HG03159 (cell line): ENCODE measurements around the gene LRIG2.

Experiments used
- ATAC-seq: cut with Tn5 transposase; IDR thresholded peaks from one replicate; pipeline ENCODE4 v1.9.1; 2021; ENCODE audit warnings: mild to moderate bottlenecking, moderate library complexity; ENCODE audit not compliant: unreplicated experiment

LRIG2 gene

DNA sequence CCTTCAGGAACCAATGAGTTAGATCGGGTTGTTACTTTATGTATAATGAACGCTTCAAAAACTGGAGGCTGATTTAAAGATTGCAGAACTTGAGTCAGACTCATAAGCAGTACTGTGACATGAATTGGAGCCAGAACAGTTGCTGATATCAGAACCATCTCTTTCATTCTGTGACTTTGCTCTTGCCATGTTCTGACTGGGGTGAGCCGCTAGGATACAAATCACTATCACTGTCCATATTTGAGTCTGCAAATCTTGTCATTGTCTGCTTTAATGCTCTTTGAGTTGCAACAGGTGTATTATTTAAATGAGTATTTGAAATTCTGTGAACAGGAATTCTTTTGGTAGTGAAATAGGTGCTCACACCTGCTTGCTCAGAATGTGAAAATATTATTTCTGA, 52.5 kb downstream of the LRIG2 start:
- no peak for ATAC-seq

DNA sequence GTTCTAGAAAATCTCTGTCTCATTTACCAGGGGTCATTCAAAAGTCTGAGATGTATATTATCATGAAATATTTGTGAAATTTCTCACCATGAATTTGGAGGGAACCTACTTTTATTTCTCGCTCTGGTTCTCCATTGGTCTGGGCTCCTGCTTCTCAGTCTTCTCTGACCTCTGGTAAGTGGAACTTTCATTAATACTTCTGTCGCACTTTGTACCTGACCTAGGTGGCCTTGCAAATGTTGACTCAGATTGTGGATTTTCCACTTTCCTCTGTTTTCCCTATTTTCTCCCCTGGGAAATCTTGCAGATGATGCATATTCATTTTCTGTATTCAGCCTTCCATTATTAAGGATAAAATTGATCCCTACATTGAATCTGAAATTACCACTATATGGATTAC, 53.2 kb downstream of the LRIG2 start:
- ATAC-seq = no peak

DNA sequence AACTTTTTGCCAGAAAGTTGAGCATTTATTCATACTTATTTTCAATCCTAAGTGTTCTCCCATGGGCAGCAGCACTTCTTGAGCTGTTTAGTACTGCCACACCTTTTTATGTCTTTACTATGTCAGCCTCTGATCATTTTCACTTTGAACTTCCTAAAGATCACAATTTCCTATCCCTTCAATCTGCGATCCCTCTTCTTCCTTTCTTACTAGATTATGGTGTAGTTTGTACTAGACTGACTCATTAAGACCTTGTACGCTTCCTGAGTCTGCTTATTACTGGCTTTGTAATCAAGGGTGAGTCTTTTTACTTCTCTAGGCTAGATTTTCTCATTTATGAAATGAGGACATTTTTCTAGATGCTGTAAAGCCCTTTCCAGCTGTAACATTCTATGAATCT, 55.1 kb downstream of the LRIG2 start:
- no peak for ATAC-seq

DNA sequence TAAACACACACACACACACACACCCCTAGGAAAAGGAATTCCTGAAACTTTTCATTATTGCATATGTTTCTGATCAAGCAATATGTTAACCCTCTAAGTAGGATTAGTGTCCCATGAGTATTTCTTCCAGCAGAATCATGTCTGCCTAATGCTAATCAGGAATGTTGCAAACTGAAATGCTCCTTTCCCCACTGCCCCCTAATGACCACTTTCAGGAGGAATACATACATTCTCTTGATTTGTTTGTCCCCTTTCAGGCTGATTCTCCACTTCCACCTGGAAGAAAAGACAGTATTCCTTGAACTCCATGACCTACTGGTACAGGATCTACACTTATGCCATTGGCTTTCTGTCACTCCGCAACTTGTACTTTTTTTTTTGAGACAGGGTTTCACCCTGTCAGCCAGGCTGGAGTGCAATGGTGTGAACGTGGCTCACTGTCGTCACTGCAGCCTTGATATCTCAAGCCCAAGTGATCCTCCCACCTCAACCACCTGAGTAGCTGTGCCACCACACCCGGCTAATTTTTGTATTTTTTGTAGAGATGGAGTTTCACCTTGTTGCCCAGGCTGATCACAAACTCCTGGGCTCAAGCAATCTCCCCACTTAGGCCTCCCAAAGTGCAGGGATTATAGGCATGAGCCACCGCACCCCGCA, 56.7 kb downstream of the LRIG2 start:
- no peak for ATAC-seq

DNA sequence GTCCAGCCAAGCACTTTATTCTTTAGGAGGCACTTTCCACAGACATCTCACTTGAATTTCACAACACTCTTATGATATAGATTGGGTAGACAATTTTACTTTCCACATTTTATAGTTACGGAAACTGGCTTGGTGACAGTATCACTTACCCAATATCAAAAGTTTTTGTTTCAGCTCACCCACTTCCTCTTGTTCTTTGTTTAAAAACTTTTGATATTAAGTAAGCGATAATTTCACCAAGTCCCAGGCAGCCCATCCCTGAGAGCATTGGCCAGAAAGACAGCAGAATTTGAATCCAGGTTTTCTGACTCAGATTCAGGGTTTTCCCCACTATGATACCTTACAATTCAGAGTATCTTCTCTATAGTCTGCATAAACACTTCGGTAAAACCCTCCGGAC, 60.0 kb downstream of the LRIG2 start:
- ATAC-seq = no peak

DNA sequence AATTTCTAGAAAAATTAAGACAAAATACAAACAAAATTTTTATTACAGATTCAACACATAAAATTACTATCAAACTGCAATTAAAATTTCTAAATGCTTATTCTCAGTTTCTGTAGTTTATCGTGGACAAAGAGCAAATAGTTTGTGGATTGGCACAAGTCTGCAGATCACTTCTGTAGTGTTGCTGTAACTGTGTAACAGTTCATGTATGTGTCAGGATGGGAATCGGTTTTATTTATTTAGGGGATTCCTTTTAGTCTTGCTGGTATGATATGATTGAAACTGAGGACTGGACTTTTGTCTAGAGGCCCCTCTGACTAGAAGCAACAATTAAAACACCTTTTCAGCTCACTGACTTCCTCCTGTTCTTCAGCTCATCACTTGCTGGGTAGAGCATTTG, 60.8 kb downstream of the LRIG2 start:
- ATAC-seq = no peak

DNA sequence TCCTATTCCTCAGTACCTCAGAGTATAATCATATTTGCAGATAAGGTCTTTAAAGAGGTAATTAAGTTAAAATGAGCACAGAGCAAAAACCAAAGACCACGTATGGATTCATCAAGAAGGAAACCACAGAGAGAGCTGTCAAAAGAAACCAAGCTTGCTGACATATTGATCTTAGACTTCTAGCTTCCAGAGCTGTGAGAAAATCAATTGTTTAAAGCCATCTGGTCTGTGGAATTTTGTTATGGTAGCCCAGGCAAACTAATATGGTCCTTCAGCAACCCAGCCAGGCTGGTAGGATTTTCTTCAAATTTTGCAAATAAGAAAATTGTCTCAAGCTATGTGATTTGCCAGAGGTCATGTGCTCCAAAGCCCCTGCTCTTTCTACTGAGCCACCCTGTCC, 62.5 kb downstream of the LRIG2 start:
- no peak for ATAC-seq

DNA sequence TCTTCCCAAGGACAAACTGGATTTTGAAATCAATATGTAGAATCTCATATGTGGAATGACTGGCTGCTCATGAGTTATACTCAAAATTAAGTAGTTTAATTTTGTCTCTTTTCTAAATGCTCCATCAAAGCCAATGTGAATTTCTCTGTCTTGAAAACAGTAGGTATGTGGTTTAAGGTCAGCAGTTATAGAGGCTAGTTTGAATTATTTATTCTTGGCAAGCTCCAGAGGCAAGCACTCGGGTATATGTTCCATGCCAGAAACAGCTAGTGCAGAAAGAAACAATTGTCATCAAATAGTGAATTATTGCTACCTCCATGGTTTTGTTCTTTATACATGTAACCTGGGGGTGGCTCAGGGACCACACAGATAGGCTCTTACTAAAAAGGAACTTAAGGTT, 63.5 kb downstream of the LRIG2 start:
- no peak for ATAC-seq

DNA sequence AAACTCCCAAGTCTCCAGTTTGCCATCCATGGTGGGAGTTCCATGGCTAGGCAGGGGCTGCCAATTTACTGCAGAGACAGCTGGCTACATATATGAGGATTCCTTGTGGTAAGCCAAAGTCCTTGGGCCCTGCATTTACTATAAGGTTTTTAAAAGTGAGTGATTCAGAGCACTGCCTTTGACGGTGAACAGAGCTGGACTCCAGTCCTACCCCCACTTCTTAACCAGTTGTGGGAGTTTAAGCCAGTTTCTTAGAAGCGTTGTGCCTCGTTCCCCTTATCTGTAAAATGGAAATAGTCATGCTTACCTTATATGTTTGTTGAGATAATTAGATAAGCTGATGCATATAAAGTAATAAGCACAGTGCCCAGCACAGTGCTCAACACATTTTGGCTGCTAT, 64.6 kb downstream of the LRIG2 start:
- no peak for ATAC-seq

DNA sequence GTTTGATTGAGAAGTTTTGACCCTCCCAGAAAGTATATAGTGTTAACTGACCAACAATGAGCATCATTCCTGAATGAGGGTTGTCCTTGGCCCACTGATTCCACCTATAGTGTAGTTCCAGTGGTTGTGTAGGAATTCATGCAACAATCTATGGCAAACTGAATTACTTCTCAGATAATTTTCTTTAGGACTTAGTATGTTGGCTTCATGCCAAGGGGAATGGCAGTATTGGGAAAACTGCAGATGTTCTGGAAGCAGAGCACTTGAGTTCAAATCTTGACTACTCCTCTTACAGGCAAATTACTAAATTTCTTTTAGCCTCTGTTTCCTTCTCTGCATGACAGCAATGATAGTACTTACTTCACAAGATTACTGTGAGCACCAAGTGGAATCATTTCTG, 65.8 kb downstream of the LRIG2 start:
- no peak for ATAC-seq

DNA sequence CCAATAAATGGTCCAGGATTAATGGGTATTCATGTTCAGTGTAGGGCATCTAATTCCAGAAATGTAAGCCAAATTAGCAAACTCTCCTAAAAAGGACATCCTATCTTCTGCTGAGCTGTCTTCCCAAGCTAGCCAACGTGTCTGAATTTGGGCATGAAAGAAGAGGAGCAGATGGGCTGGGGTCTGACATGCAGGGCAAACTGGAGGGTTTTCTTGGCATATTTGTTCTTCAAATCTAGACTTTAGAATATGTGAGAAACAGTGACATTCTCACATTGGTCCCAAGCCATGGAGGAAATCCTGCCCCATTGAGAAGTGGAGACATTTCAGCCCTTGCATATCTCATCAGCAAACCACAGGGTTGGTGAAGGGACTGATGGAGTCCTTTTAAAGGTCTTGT, 67.2 kb downstream of the LRIG2 start:
- no peak for ATAC-seq

DNA sequence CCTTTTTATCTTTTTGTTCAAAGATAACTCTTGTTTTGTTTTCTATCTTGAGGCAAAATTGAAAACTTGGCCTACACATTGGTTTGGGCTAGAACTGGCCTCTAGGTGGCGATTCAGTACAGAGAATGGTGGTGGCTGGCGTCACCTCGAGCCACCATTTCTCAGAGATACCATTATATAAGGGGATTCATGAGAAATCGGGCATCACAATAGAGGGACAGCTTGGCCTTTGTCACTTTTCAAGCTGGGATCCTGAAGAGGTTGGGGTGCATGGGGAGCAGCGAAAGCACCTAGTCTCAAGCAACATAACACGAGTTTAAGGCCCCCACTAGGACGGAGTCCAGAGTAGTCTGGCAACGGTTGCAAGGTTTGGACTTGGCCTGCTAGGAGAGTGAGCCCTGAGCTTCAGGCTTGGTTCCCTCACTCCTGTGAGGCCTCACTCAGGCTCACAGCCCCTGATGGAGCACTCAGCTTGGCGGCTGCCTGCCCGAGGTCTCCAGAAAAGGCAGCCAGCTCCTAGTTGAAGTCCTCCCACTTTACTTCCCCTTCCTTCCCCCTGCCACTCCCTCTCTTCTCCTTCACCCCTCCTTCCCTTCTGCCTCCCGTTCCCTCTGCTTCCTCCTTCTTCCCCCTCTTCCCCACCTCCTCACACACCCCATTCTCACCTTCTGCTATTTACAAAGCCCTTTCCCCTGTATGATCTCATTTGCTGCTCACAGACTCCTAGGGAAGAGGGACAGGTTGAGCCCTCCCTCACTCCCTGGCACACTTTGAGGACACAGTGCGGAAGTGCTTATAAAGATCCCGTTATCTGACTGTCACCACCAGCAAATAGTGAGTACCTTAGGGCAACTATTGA, 67.8 kb downstream of the LRIG2 start:
- ATAC-seq = peak; percentile 77

DNA sequence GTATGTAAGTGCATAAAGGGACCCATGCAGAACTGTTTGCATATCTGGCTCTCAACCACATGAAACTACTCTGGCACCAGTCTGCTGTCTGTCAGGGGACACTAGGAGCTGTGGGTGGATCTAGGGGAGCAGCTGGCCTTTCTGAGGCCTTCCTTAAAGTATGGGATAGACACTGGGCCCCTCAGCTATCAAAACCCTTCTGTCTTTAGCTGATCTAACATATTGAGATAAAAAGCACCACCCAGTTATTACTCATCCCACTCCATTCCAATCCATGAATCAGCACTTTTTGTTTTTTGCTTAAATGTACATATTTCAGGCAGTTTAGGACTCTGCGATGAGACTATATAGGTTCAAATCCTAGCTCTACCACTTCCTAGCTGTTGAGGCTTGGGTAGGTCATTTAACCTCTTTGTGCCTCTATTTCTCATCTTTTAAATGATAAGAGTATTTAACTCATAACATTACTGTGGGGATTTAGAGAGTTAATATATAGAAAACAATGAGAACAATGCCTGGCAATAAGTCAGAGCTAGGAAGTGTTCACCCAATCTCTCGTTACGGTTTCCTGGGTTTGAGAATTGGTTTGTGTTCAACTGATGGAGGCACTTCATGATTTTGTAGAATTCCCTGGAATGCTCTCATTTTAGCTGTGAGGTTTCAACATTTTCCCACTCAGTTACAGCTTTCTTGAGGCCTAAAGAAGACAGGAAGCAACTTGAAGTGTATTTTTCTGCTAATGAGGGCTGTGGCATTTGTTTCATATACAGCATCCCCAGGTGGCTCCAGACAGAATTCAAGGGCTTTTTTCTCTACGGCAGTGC, 68.9 kb downstream of the LRIG2 start:
- ATAC-seq = no peak

DNA sequence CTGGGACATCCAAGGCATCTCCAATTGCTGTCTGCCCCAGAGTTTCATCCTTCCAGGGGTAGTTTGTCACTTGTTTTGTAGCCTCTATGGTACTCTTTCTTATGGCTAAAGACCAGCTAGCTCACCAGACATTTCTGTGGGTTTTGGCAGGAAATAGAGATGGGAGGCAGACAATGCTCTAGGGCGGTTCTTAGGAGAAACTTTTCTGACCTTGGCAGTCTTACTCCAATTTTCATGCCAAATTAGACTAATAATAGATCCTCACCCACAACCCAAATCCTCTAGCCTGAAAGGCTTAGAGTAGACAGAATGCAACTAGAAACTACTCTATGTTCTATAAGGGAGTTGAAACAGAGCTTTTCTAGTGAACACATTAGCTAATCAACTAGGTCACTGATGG, 69.8 kb downstream of the LRIG2 start:
- ATAC-seq = no peak

DNA sequence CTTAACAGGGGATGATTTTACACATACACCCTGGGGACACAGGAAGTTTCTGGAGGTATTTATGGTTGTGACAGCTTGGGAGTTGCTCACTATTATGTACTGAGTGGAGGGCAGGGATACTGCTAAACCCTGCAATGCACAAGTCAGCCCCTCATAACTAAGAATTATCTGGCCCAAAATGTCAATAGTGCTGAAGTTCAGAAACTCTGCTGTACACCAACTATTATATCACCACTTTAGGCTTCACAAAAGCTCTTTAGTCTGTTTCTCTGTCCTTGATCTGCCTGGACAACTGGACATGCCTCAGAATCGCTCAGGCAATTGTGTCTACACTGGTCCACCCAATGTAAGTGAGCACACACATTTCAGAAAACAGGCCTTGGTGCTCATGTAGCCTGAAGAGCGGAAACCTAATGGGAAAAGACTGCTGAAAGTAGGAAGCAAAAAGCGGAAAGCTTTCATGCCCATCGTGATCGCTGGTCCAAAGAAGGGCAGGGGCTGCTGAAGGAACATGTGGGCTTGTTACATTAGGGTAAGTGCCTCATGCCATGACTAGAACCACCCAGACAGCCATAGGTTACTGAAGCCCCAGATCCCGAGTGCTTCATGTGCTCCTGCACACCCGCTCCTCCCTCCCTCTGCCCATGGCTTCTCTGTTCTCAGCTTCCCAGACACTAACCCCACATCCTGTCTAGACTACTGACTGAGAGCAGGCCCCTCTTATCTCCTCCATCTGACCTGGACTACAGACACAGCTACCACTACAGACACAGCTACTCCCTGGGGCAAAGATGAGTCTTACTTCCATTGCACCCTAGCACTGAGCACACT, 73.5 kb downstream of the LRIG2 start:
- ATAC-seq = no peak

DNA sequence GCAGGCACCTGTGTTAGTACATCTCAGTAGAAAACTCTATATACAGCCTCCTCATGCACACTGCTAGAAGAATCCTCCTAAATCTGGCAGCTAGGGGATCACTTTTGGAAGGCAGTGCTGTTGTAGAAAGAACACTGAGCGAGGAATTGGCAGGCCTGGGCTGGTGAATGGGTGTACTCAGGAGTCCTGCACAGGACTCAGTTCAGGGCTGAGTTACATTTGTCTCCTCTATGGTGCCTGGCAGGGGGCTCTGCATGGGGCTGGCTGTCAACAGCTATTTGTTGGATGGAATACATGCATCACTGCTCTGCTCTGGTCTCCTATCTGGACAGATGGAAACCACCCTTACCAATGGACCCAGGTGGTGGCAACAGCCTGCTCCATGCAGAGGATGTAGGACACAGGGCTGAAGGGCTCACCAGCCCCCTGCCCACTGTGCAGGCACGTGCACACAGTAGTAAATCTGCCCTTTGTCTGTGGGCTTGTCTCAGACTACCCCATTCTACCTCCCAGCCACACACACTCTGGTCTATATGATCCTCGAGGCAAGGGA, 74.2 kb downstream of the LRIG2 start:
- ATAC-seq = no peak

DNA sequence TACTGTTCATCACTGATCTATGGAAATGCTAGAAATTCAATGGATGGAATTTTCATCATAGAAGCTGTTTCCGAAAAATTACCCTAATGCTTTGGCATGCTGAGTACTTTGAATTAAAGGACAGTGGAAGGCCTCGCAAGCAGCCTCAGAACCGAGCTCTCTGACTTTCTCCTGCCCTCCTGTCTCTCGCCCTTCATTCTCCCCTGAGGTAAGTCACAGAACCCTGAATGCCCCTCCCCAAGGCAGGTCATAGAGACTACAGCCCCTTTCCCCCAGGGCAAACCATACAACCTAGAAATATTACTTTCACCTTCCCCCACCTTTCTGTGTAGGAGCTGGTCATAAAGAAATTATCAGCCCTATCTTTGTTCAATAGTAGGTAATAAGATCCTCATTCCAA, 74.8 kb downstream of the LRIG2 start:
- no peak for ATAC-seq

DNA sequence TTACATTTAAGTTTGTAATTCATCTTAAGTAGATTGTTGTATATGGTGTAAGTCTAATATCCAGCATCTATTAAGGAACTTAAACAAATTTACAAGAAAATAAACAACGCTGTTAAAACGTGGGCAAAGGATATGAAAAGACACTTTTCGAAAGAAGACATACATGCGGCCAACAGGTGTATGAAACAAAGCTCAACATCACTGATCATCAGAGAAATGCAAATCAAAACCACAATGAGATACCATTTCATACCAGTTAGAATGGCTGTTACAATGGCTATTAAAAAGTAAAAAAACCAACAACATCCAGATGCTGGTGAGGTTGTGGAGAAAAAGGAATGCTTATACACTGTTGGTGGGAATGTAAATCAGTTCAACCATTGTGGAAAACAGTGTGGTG, 77.5 kb downstream of the LRIG2 start:
- peak; percentile 53 for ATAC-seq

DNA sequence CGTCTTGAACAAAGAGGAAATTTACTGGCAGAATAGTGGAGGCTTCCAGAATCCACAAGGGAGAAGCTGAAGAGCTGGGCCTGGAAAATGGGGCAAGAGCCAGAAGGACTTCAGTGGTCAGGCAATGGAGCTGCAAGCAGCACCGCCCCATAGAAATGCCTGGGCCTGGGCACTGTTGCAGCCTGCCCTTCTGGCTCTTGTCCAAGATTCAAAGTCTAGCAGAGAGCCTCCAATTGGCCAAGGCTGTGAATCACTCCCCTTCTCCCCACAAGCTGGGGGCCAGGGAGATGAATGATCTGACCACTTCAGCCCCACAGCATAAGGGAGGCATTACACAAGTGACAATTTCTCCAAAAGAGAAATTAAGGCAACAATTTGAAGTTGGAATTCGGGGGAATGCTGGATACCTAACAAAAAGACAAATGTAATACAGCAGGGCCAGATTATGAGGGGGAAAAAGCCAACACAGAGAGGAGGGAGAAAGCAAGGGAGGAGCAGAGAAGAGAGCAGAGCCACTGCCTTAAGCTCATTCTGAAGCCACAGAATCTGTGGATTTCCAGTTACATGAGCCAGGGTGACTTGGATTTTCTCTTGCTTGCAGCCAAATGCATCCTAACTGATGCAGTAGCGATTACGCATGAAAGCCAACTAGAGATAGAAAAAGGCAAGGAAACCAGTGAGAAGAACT, 80.3 kb downstream of the LRIG2 start:
- ATAC-seq = no peak

DNA sequence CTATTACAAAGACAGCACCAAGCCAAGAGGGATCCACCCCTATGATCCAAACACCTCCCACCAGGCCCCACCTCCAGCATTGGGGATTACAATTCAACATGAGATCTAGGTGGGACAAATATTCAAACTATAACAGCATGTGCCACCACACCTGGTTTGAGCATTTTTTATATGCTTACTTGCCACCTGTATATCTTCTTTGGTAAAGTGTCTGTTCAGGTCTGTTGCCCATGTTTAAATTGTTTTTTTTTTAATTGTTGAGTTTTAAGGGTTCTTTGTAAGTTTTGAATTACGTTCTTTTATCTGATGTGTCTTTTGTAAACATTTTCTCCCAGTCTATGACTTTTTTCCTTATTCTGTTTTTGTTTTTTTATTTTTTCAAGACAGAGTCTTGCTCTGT, 83.4 kb downstream of the LRIG2 start:
- ATAC-seq = no peak
